CD4-positive, alpha-beta T cell treated with Interferon alpha-2 for 1 hour (primary cell): ENCODE results near the gene METTL23.

Experiments
- DNase-seq, 2 donors: peaks; one replicate each; pipeline ENCODE4 v3.0.0-alpha.2; 2020 to 2022

METTL23 gene

GRCh38 chr17:76726776-76727718, at the start of gene METTL23:
Gene METTL23 (plus strand): TSS chr17:76726839. CDS start chr17:76729711, 2,872 bp downstream.
- no peak for DNase-seq

- DNase-seq = no peak
Observed at GRCh38 chr17:76677406-76677805, 49.2 kb upstream of the METTL23 start.

- peak; percentile 12 to 46 for DNase-seq
Observed at GRCh38 chr17:76678330-76678729, 48.3 kb upstream of the METTL23 start.

- no peak for DNase-seq
Observed at GRCh38 chr17:76679239-76679638, 47.4 kb upstream of the METTL23 start.

GRCh38 chr17:76681222-76682137, 45.2 kb upstream of the METTL23 start:
- DNase-seq = peak; percentile 70 to 80

GRCh38 chr17:76682296-76682695, 44.3 kb upstream of the METTL23 start:
- no peak for DNase-seq

- no peak for DNase-seq
Observed at GRCh38 chr17:76683011-76683755, 43.5 kb upstream of the METTL23 start.

GRCh38 chr17:76683921-76684745, 42.5 kb upstream of the METTL23 start:
- DNase-seq = no peak

GRCh38 chr17:76684756-76685155, 41.9 kb upstream of the METTL23 start:
- no peak for DNase-seq

GRCh38 chr17:76685366-76685765, 41.3 kb upstream of the METTL23 start:
- DNase-seq = no peak

- DNase-seq = no peak
Observed at GRCh38 chr17:76685846-76686245, 40.8 kb upstream of the METTL23 start.

GRCh38 chr17:76686538-76687297, 39.9 kb upstream of the METTL23 start:
- DNase-seq = no peak

- no peak for DNase-seq
Observed at GRCh38 chr17:76687298-76688164, 39.1 kb upstream of the METTL23 start.

GRCh38 chr17:76688165-76688622, 38.4 kb upstream of the METTL23 start:
- DNase-seq = no peak

GRCh38 chr17:76689859-76690258, 36.8 kb upstream of the METTL23 start:
- DNase-seq = no peak

GRCh38 chr17:76690596-76691280, 35.9 kb upstream of the METTL23 start:
- DNase-seq = no peak

- DNase-seq = no peak
Observed at GRCh38 chr17:76691379-76692191, 35.1 kb upstream of the METTL23 start.
